Mononuclear cell (primary cell): ENCODE data around the gene POMC. TPM values are rescaled to one million over a fixed set of nuclear protein-coding genes. Genes with fewer than 3 reads are reported as not detected.
"Not testable (repeated sequence)": the region's sequence is repeated elsewhere in the genome, so short reads cannot be mapped to it uniquely, and the experiment has no call there.

ENCODE experiments used
- H3K27me3 ChIP-seq: 2 replicates; pipeline ENCODE4 v1.6.0; 2011; ENCODE audit warnings: low read length, control low read depth; ENCODE audit not compliant: insufficient read depth
- H3K4me1 ChIP-seq: 2 replicates; pipeline ENCODE4 v1.5.1; 2011; ENCODE audit warnings: mild to moderate bottlenecking, low read length, control low read depth; ENCODE audit not compliant: insufficient read depth
- H3K4me3 ChIP-seq: 2 replicates; pipeline ENCODE4 v1.5.1; 2011; ENCODE audit warnings: mild to moderate bottlenecking, low read length, moderate library complexity
- H3K9me3 ChIP-seq: 2 replicates; pipeline ENCODE4 v1.5.1; 2011; ENCODE audit warnings: low read depth, mild to moderate bottlenecking, control low read depth, low read length
- total RNA-seq: library from RNA; depleted of rRNA; stranded (reverse); fragments of >200 nt; gene quantifications from one replicate; pipeline ENCODE4 v1.2.3, GENCODE V29; 2012

Gene POMC
- total RNA-seq, 1 donor = 2.3 TPM

GRCh38 chr2:25162061-25162460 lies 6.3 kb downstream of the POMC start:
- Histone ChIP-seq H3K27me3 (peaks cover 11% of the 10 kb centered on the region), H3K4me1 (peaks cover 18% of the 10 kb centered on the region)
- not testable (repeated sequence) for H3K9me3 ChIP-seq, H3K4me3 ChIP-seq

DNA sequence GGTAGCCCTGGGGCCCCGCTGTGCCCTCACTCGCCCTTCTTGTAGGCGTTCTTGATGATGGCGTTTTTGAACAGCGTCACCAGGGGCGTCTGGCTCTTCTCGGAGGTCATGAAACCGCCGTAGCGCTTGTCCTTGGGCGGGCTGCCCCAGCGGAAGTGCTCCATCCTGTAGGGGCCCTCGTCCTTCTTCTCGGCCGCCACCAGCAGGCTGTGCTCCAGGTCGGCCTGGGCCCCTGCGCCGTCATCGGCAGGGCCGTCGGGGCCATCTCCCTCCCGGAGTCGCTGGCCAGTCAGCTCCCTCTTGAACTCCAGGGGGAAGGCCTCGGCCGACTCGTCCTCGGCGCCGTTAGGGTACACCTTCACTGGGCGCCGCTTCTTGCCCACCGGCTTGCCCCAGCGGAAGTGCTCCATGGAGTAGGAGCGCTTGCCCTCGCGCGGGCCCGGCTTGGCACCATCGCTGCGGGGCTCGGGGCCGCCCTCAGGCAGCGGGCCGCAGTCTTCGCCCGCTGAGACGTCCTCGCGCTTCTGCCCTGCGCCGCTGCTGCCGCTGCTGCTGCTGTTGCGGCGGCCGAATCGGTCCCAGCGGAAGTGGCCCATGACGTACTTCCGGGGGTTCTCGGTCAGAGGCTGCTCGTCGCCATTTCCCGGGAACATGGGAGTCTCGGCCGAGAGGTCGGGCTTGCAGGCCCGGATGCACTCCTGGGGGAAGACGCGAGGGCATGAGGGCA lies 7.2 kb downstream of the POMC start:
- peaks cover 18% of the 10 kb centered on the region for H3K4me1 ChIP-seq

GRCh38 chr2:25160376-25160775 lies 8.0 kb downstream of the POMC start:
- Histone ChIP-seq H3K9me3 (no peaks in the 10 kb centered on the region), H3K4me1 (peaks cover 10% of the 10 kb centered on the region), H3K27me3 (no peaks in the 10 kb centered on the region), H3K4me3 (no peak overlapping the region)

More for the DNA sequence above, 7.2 kb downstream of the POMC start:
- H3K4me3 ChIP-seq = peak overlapping the region; percentile 43
- H3K27me3 ChIP-seq = peaks cover 4% of the 10 kb centered on the region
- H3K9me3 ChIP-seq = no peaks in the 10 kb centered on the region

- Histone ChIP-seq H3K9me3 (no peaks in the 10 kb centered on the region), H3K4me3 (no peak overlapping the region), H3K4me1 (peaks cover 9% of the 10 kb centered on the region), H3K27me3 (no peaks in the 10 kb centered on the region)
Observed at GRCh38 chr2:25159949-25160348, 8.4 kb downstream of the POMC start.

- Histone ChIP-seq H3K4me1 (peaks cover 9% of the 10 kb centered on the region), H3K4me3 (no peak overlapping the region), H3K9me3 (no peaks in the 10 kb centered on the region), H3K27me3 (no peaks in the 10 kb centered on the region)
Observed at GRCh38 chr2:25158096-25158852, 10.1 kb downstream of the POMC start.

- Histone ChIP-seq H3K4me1 (no peaks in the 10 kb centered on the region), H3K9me3 (no peaks in the 10 kb centered on the region), H3K4me3 (no peak overlapping the region), H3K27me3 (no peaks in the 10 kb centered on the region)
Observed at GRCh38 chr2:25155401-25155800, 13.0 kb downstream of the POMC start.

DNA sequence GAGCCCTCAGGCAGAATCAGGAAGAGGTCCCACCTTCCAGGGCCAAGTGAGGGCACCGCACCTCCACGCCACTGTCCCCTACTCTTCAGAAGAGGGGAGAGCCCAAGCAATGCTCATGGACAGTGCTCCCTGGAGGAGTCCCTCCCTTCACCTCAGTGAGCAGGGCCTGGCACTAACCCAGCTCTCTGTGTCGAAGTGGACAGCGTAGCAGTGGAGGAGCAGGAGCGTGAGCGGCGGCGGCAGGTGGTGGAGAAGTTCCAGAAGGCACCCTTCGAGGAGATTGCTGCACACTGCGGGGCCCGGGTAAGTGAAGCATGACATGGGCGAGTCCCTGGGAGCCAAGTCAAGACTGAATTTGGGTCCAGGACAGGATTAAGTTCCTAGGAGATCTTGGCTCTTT lies 16.7 kb downstream of the POMC start:
- H3K4me1 ChIP-seq = no peaks in the 10 kb centered on the region
- no peak overlapping the region for H3K4me3 ChIP-seq
- H3K9me3 ChIP-seq = no peaks in the 10 kb centered on the region
- H3K27me3 ChIP-seq = no peaks in the 10 kb centered on the region

DNA sequence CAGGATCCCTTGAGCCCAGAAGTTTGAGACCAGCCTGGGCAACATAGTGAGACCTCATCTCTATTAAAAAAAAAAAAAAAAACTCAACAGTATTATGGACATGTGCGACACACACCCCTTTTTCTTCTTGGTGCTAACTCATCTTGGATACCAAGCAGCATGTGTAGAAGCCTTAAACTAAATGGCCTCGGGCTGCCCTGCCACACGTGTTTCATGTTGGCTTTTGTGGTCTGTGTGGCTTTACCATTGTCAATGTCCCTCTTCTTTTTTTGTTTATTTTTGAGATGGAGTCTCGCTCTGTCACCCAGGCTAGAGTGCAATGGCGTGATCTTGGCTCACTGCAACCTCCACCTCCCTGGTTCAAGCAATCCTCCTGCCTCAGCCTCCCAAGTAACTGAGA lies 17.4 kb downstream of the POMC start:
- not testable (repeated sequence) for H3K4me3 ChIP-seq, H3K4me1 ChIP-seq, H3K27me3 ChIP-seq, H3K9me3 ChIP-seq

DNA sequence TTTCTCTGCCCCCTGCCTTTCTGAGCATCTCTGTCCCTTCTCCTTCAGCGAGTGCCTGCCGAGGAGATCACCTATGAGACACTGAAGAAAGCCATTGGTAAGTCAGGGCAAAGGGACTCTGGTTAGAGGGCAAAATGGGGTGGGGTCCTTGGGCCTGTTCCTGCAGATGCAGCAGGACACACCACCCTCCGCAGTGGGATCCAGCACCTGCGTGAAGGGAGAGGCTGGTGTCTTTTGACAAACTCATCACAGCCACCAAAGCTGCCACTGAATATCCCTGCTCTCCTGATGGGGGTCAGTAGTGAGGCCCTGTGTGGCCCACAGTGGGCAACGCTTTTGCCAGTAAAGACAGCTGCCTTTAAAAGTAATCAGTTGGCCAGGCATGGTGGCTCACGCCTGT lies 18.7 kb downstream of the POMC start:
- no peak overlapping the region for H3K4me3 ChIP-seq
- H3K4me1 ChIP-seq = no peaks in the 10 kb centered on the region
- H3K27me3 ChIP-seq = no peaks in the 10 kb centered on the region
- no peaks in the 10 kb centered on the region for H3K9me3 ChIP-seq

DNA sequence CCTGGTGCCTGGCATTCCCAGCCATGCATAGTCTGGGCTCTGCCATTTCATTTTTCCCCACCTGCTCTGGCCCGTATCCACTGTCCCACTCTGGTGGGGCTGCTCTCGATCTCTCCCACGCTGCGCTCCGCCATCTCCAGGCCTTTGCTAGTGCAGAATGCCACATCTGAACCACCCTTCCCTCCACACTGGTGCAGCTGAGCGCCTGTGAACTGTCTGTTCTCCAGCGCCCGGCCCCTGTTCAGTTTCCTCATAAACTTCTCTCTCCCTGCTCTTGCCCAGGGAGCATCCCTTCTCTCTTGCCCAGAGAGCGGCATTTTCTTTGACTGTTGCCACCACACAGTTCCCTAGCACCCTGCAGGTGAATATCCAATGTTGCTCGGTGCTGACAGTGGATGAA lies 21.5 kb downstream of the POMC start:
- Histone ChIP-seq H3K4me1 (no peaks in the 10 kb centered on the region), H3K4me3 (no peak overlapping the region), H3K9me3 (no peaks in the 10 kb centered on the region), H3K27me3 (no peaks in the 10 kb centered on the region)

GRCh38 chr2:25145803-25146202 lies 22.6 kb downstream of the POMC start:
- Histone ChIP-seq H3K4me1 (no peaks in the 10 kb centered on the region), H3K4me3 (no peak overlapping the region), H3K27me3 (no peaks in the 10 kb centered on the region), H3K9me3 (no peaks in the 10 kb centered on the region)

- no peaks in the 10 kb centered on the region for H3K9me3 ChIP-seq
Observed at GRCh38 chr2:25141120-25141519, 27.3 kb downstream of the POMC start.

DNA sequence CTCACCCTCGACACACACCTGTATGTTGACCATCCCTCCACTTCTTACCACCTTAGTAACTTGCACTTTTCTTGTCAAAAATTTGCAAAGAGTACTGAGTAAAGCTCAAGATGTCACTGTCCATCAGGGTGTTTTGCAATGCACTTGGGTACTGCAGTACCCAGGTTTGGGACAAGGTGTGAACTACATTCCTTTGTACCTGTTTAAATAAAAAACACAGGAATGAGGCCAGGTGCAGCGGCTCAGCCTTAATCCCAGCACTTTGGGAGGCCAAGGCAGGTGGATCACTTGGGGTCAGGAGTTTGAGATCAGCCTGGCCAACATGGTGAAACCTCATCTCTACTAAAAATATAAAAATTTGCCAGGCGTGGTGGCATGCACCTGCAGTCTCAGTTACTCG lies 27.8 kb downstream of the POMC start:
- H3K27me3 ChIP-seq, H3K4me1 ChIP-seq, H3K9me3 ChIP-seq, H3K4me3 ChIP-seq: not testable (repeated sequence)

More at GRCh38 chr2:25141120-25141519, 27.3 kb downstream of the POMC start:
- H3K27me3 ChIP-seq = no peaks in the 10 kb centered on the region
- H3K4me3 ChIP-seq = no peak overlapping the region
- no peaks in the 10 kb centered on the region for H3K4me1 ChIP-seq

DNA sequence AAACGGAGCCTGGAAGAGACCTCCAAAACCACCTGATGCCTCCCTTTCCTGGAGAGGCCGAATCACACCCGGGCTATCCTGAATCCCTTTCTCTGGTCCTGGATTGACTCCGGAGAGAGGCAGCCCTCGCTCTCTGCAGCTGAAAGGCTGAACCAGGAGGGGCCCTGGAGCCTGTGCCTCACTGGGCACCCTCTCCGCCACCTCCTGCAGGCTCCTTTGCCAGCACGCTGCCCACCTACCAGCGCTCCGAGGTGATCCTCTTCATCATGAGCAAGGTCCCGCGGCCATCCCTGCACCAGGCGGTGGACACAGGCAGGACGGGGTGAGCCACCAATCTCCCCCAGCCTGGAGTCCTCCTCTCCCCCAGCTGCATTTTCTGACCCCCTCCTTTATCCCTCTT lies 35.7 kb downstream of the POMC start:
- H3K4me1 ChIP-seq = peaks cover 9% of the 10 kb centered on the region
- no peaks in the 10 kb centered on the region for H3K9me3 ChIP-seq
- no peak overlapping the region for H3K4me3 ChIP-seq
- peaks cover 41% of the 10 kb centered on the region for H3K27me3 ChIP-seq

- H3K9me3 ChIP-seq = no peaks in the 10 kb centered on the region
- peaks cover 9% of the 10 kb centered on the region for H3K4me1 ChIP-seq
- peaks cover 41% of the 10 kb centered on the region for H3K27me3 ChIP-seq
- no peak overlapping the region for H3K4me3 ChIP-seq
Observed at GRCh38 chr2:25132299-25132635, 36.1 kb downstream of the POMC start.
